HCT116 (cell line): ENCODE data around the gene POU6F1. TPM values are rescaled to one million over a fixed set of nuclear protein-coding genes. Genes with fewer than 3 reads are reported as not detected.
"Not testable (repeated sequence)": the region's sequence is repeated elsewhere in the genome, so short reads cannot be mapped to it uniquely, and the experiment has no call there.

Source experiments
- ATAC-seq: fragments of 200-7000 bp; cut with Tn5 transposase; 2 replicates; pipeline ENCODE4 v1.9.1; 2020; ENCODE audit warnings: mild to moderate bottlenecking, moderate library complexity
- BruUV-seq: library from RNA; stranded (reverse); fragments of 400-500 nt; replicated peaks from 2 replicates; lab custom pipeline; 2021; lab: Mats Ljungman, UMichigan
- CTCF ChIA-PET: fragments of 300-600 bp; sonication (Branson Sonifier 250); formaldehyde crosslinking; loops from one replicate; lab custom pipeline; 2021; ENCODE audit warnings: antibody characterized with exemption; lab: Charles Lee
- POLR2A ChIA-PET: fragments of 300-600, 350-600 bp; sonication (Branson Sonifier 250); formaldehyde crosslinking; loops from one replicate; lab custom pipeline; 2021; ENCODE audit warnings: antibody characterized with exemption; lab: Charles Lee
- RAD21 ChIA-PET, 2 experiments: fragments of 300-600 bp; sonication (Branson Sonifier 250); formaldehyde crosslinking; loops; one replicate each; lab custom pipeline; 2023; ENCODE audit warnings: low total read pairs in 2 of 2; ENCODE audit not compliant: uncharacterized antibody in 2 of 2, unreplicated experiment in 2 of 2, low non-redundant PET in 1 of 2; lab: Charles Lee
- DNase-seq: peaks from one replicate; pipeline ENCODE4 v3.0.0-alpha.2; 2010; ENCODE audit warnings: low read depth, low spot score
- H2AFZ ChIP-seq: fragments of 200-600 bp; shearing (Covaris generic), sonication (generic); 2 replicates; pipeline ENCODE4 v1.6.1; 2017; ENCODE audit warnings: low read depth, mixed run types, mixed read lengths, antibody characterized with exemption, low read length; ENCODE audit not compliant: poor library complexity, severe bottlenecking
- H3K27ac ChIP-seq: 2 replicates; pipeline ENCODE4 v1.5.1; 2012; ENCODE audit warnings: low read depth, low read length
- H3K27me3 ChIP-seq: fragments of 200-600 bp; sonication (generic); 2 replicates; pipeline ENCODE4 v1.6.1; 2016; ENCODE audit warnings: mixed run types, low read length, mixed read lengths; ENCODE audit not compliant: insufficient read depth
- H3K36me3 ChIP-seq, 2 experiments: fragments of 200-500 bp in 1 of 2; fragments of 200-600 bp in 1 of 2; sonication (Bioruptor generic) in 1 of 2; sonication (generic) in 1 of 2; 2 replicates each; pipeline versions ENCODE4 v1.5.1 to v1.6.1; 2014 to 2016; ENCODE audit warnings: low read length in 2 of 2, inconsistent platforms in 1 of 2, mixed read lengths in 1 of 2, mixed run types in 1 of 2; ENCODE audit not compliant: insufficient read depth in 2 of 2, control insufficient read depth in 1 of 2
- H3K4me1 ChIP-seq, 2 experiments: fragments of 200-600 bp in 1 of 2; sonication (generic) in 1 of 2; 2 replicates each; pipeline versions ENCODE4 v1.5.1 to v1.6.1; 2012 to 2017; ENCODE audit warnings: low read length in 2 of 2, inconsistent platforms in 1 of 2, mild to moderate bottlenecking in 1 of 2, mixed read lengths in 1 of 2, mixed run types in 1 of 2, moderate library complexity in 1 of 2; ENCODE audit not compliant: insufficient read depth in 2 of 2, control insufficient read depth in 1 of 2
- H3K4me2 ChIP-seq: fragments of 200-600 bp; sonication (generic); 2 replicates; pipeline ENCODE4 v1.6.1; 2017; ENCODE audit warnings: mixed run types, low read length, mixed read lengths
- H3K4me3 ChIP-seq, 2 experiments: fragments of 200-600 bp in 1 of 2; sonication (generic) in 1 of 2; replicated peaks in 1 of 2; 2 replicates each; pipeline ENCODE4 v1.5.1; 2011 to 2016; ENCODE audit warnings: low read length in 2 of 2, control low read depth in 1 of 2, low read depth in 1 of 2, mild to moderate bottlenecking in 1 of 2, mixed read lengths in 1 of 2, mixed run types in 1 of 2
- H3K79me2 ChIP-seq: fragments of 200-600 bp; sonication (generic); 2 replicates; pipeline ENCODE4 v1.6.1; 2017; ENCODE audit warnings: mild to moderate bottlenecking, mixed run types, low read length, moderate library complexity, mixed read lengths; ENCODE audit not compliant: insufficient read depth
- H3K9ac ChIP-seq: fragments of 200-600 bp; sonication (generic); 2 replicates; pipeline ENCODE4 v1.6.1; 2016; ENCODE audit warnings: low read length, mixed read lengths
- H3K9me2 ChIP-seq: fragments of 200-600 bp; sonication (generic), shearing (Covaris generic); 2 replicates; pipeline ENCODE4 v1.6.1; 2017; ENCODE audit warnings: mixed run types, mild to moderate bottlenecking, moderate library complexity; ENCODE audit not compliant: insufficient read depth
- H3K9me3 ChIP-seq, 2 experiments: fragments of 200-500 bp in 1 of 2; fragments of 200-600 bp in 1 of 2; sonication (Bioruptor generic) in 1 of 2; sonication (generic) in 1 of 2; 2 replicates each; pipeline ENCODE4 v1.6.1; 2014 to 2017; ENCODE audit warnings: low read length in 2 of 2, mixed read lengths in 2 of 2, inconsistent platforms in 1 of 2, low read depth in 1 of 2, mild to moderate bottlenecking in 1 of 2, mixed run types in 1 of 2, moderate library complexity in 1 of 2; ENCODE audit not compliant: control insufficient read depth in 1 of 2, insufficient read depth in 1 of 2
- H4K20me1 ChIP-seq: fragments of 200-600 bp; sonication (generic), shearing (Covaris generic); 2 replicates; pipeline ENCODE4 v1.6.1; 2017; ENCODE audit warnings: mixed run types, mild to moderate bottlenecking, moderate library complexity; ENCODE audit not compliant: insufficient read depth
- CBX3 ChIP-seq: IDR thresholded peaks from 2 replicates; pipeline ENCODE4 v1.6.1; 2012; ENCODE audit warnings: low read depth
- CEBPB ChIP-seq: IDR thresholded peaks from 2 replicates; pipeline ENCODE4 v1.6.1; 2012; ENCODE audit warnings: low read depth
- EZH2 ChIP-seq: fragments of 200-600 bp; sonication (generic); IDR thresholded peaks from 2 replicates; pipeline ENCODE4 v1.6.1; 2017; ENCODE audit warnings: antibody characterized with exemption, mixed run types
- FOSL1 ChIP-seq: IDR thresholded peaks from 2 replicates; pipeline ENCODE4 v1.6.1; 2012; ENCODE audit warnings: low read depth
- JUND ChIP-seq: IDR thresholded peaks from 2 replicates; pipeline ENCODE4 v1.6.1; 2012
- MAX ChIP-seq: IDR thresholded peaks from 2 replicates; pipeline ENCODE4 v1.6.1; 2012
- REST ChIP-seq: IDR thresholded peaks from 2 replicates; pipeline ENCODE4 v1.6.1; 2012; ENCODE audit warnings: low read depth
- SIN3A ChIP-seq: IDR thresholded peaks from 2 replicates; pipeline ENCODE4 v1.6.1; 2012; ENCODE audit warnings: low read depth
- SRF ChIP-seq: IDR thresholded peaks from 2 replicates; pipeline ENCODE4 v1.6.1; 2012; ENCODE audit warnings: low read depth
- TCF7L2 ChIP-seq: IDR thresholded peaks from 2 replicates; pipeline ENCODE4 v1.7.0; 2011; ENCODE audit warnings: borderline replicate concordance, inconsistent platforms; ENCODE audit not compliant: insufficient read depth, insufficient read length; ENCODE audit errors: extremely low read depth
- YY1 ChIP-seq: IDR thresholded peaks from 2 replicates; pipeline ENCODE4 v1.6.1; 2011; ENCODE audit warnings: low read length, low read depth, moderate library complexity, mild to moderate bottlenecking; ENCODE audit not compliant: insufficient replicate concordance; ENCODE audit errors: extremely low read depth
- ZBTB33 ChIP-seq: IDR thresholded peaks from 2 replicates; pipeline ENCODE4 v1.6.1; 2011; ENCODE audit warnings: mild to moderate bottlenecking, low read length, moderate library complexity; ENCODE audit not compliant: insufficient replicate concordance; ENCODE audit errors: extremely low read depth
- ZNF274 ChIP-seq: fragments of 200-500 bp; sonication (Bioruptor generic); IDR thresholded peaks from 2 replicates; pipeline ENCODE4 v1.6.1; 2014; ENCODE audit warnings: mild to moderate bottlenecking, low read depth, low read length, inconsistent platforms
- intact Hi-C: fragments of 100-400 bp; cut with micrococcal nuclease; formaldehyde crosslinking; loops from 2 replicates; pipeline ENCODE4 v1.10.0; 2022
- total RNA-seq: library from RNA; stranded (reverse); gene quantifications from one replicate; pipeline ENCODE4 v1.2.1, GENCODE V29; 2021; ENCODE audit not compliant: unreplicated experiment

POU6F1 gene
- total RNA-seq, 1 experiment from 2014 or later: 6.4 TPM

GRCh38 chr12:51262758-51263177 lies 44.9 kb upstream of the POU6F1 start (continued):
- TF ChIP-seq FOSL1 (peak; percentile 65), JUND (peak; percentile 50)

- H3K27ac ChIP-seq, H3K36me3 ChIP-seq, BruUV-seq, RAD21 ChIA-PET, intact Hi-C loops, H3K4me3 ChIP-seq, DNase-seq, H3K4me2 ChIP-seq, H3K9ac ChIP-seq, H2AFZ ChIP-seq, POLR2A ChIA-PET, H4K20me1 ChIP-seq, H3K9me3 ChIP-seq, H3K27me3 ChIP-seq, ATAC-seq, H3K9me2 ChIP-seq: not testable (repeated sequence)
- CTCF ChIA-PET: interaction anchor here (0.9 kb wide), 1 partner anchor 82 kb away, joined by 3 read pairs; no protein-coding TSS in a partner anchor
- Histone ChIP-seq H3K4me1 (peaks cover 17 to 24% of the 10 kb centered on the region in 2 experiments), H3K79me2 (peaks cover 59% of the 10 kb centered on the region)
These were observed 41.7 kb upstream of the POU6F1 start for GRCh38 chr12:51259600-51259999.

- no peak overlapping the region for H3K9ac ChIP-seq
- H3K9me3 ChIP-seq: no peaks in the 10 kb centered on the region
- H3K4me1 ChIP-seq: no peaks in the 10 kb centered on the region
- no peak overlapping the region for H3K4me2 ChIP-seq
- POLR2A ChIA-PET: no interaction called here
- no peaks in the 10 kb centered on the region for H3K27me3 ChIP-seq
- peaks cover 2 to 9% of the 10 kb centered on the region in 2 experiments; a peak in 2 of 4 replicates for H3K36me3 ChIP-seq
- DNase-seq (no peak), ATAC-seq (no peak)
- no TSS peak for BruUV-seq
- no peaks in the 10 kb centered on the region for H3K9me2 ChIP-seq
- peaks cover 5% of the 10 kb centered on the region; the same call in 1 of the 2 replicates for H4K20me1 ChIP-seq
- CTCF ChIA-PET: no interaction called here
- H3K27ac ChIP-seq: no peak overlapping the region
- no peak overlapping the region for H2AFZ ChIP-seq
- RAD21 ChIA-PET: no interaction called here
- intact Hi-C loops: no loop called here
- H3K79me2 ChIP-seq: peaks cover 41% of the 10 kb centered on the region
- H3K4me3 ChIP-seq: no peak overlapping the region
- TF ChIP-seq ZBTB33: no peak
- TF ChIP-seq YY1: no peak
- no peak for TF ChIP-seq REST
- no peak for TF ChIP-seq MAX
- no peak for TF ChIP-seq SRF
- no peak for TF ChIP-seq ZNF274
- TF ChIP-seq CBX3: no peak
- TF ChIP-seq SIN3A: no peak
- TF ChIP-seq TCF7L2: no peak
- no peak for TF ChIP-seq EZH2
- no peak for TF ChIP-seq CEBPB
These were observed 36.7 kb upstream of the POU6F1 start for GRCh38 chr12:51254536-51254935.
